DND-41 (cell line): ENCODE results near the gene FOXP4.

Experiments
- EZH2 ChIP-seq: IDR thresholded peaks from 3 replicates; pipeline ENCODE4 v1.6.1; 2012; ENCODE audit warnings: borderline replicate concordance, low read depth, mild to moderate bottlenecking, moderate library complexity, low read length, inconsistent platforms; ENCODE audit not compliant: severe bottlenecking
- TF ChIP-seq, protein P1 (sequence below): IDR thresholded peaks from 2 replicates; pipeline ENCODE4 v1.5.1; 2012; ENCODE audit warnings: borderline replicate concordance, low read length, moderate library complexity, mild to moderate bottlenecking; ENCODE audit not compliant: poor library complexity, severe bottlenecking; ENCODE audit errors: extremely low read depth

GRCh38 chr6:41564448-41565142 is 18.4 kb downstream of the FOXP4 start:
- TF ChIP-seq, protein P1, sequence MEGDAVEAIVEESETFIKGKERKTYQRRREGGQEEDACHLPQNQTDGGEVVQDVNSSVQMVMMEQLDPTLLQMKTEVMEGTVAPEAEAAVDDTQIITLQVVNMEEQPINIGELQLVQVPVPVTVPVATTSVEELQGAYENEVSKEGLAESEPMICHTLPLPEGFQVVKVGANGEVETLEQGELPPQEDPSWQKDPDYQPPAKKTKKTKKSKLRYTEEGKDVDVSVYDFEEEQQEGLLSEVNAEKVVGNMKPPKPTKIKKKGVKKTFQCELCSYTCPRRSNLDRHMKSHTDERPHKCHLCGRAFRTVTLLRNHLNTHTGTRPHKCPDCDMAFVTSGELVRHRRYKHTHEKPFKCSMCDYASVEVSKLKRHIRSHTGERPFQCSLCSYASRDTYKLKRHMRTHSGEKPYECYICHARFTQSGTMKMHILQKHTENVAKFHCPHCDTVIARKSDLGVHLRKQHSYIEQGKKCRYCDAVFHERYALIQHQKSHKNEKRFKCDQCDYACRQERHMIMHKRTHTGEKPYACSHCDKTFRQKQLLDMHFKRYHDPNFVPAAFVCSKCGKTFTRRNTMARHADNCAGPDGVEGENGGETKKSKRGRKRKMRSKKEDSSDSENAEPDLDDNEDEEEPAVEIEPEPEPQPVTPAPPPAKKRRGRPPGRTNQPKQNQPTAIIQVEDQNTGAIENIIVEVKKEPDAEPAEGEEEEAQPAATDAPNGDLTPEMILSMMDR = no peak
- TF ChIP-seq EZH2 = no peak
